SIG-M5 treated with dmso at 0.1 percent for 504 hours (cell line): ENCODE results near the gene NPFF.

ENCODE experiments used
- DNase-seq: peaks from one replicate; lab custom pipeline; 2025; ENCODE audit not compliant: unreplicated experiment; lab: John Stamatoyannopoulos, UW

Gene NPFF

DNA sequence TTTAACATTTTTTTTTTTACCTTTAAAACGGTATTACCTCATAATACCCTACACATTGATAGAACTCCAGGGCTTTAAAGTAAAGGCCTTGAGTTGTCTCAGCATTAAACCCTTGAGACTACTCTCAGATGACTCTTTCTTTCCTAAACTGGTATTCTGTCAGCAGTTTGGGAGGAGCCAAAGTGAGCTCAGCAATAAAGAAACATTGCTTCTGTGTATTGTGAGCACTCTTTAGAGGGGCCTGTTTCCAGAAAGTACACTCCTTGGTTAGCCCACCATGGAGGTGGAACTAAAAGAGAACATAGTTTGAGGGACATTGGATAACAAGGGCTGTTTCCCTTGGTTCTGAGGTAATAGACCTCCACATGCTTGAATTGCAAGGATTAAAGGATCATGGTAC is 28.4 kb downstream of the NPFF start:
- no peak for DNase-seq

DNA sequence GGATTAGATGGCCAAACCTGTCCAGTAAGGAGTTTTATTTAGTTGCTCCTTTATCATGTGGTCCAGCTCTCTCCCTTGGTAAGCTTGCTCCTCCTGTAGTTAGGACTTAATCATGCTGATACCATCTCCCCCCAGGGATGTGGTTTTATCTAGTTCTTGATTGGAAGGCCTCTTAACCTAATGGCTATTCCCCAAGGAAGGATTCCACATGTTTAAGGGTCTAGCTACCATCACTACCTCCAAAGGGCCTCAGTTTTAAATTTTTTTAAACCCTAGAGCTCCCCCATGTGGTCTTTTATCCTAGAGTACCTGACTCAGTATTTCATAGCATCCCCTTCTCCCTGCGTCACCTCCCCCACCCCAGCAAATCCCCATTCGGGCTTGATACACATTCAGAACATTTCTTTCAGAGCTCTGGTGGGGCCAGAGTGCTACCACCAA is 30.5 kb downstream of the NPFF start:
- peak; percentile 41 for DNase-seq

GRCh38 chr12:53474819-53475218 is 32.5 kb downstream of the NPFF start:
- DNase-seq = no peak

GRCh38 chr12:53474077-53474476 is 33.2 kb downstream of the NPFF start:
- DNase-seq = no peak

GRCh38 chr12:53472056-53472582 is 35.2 kb downstream of the NPFF start:
- no peak for DNase-seq

- no peak for DNase-seq
Observed at GRCh38 chr12:53468282-53468681, 39.0 kb downstream of the NPFF start.

GRCh38 chr12:53467880-53468279 is 39.4 kb downstream of the NPFF start:
- DNase-seq = no peak

DNA sequence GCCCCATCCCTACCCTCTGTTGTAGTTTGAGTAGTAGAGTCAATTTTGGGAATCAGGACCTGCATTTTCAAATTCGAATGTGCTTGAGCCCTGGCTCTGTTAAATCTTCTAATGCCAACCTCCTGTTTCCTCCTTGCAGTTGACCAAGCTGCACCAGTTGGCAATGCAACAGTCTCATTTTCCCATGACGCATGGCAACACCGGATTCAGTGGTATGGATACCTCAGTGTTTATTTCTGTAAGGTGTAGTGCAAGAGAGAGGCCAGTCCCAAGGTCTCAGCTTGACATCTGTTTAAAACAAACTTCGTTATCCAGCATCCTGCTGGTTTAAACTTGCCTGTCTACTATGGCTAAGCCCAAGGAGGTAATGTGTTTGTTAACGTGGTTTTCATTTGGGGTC is 40.2 kb downstream of the NPFF start:
- no peak for DNase-seq

DNA sequence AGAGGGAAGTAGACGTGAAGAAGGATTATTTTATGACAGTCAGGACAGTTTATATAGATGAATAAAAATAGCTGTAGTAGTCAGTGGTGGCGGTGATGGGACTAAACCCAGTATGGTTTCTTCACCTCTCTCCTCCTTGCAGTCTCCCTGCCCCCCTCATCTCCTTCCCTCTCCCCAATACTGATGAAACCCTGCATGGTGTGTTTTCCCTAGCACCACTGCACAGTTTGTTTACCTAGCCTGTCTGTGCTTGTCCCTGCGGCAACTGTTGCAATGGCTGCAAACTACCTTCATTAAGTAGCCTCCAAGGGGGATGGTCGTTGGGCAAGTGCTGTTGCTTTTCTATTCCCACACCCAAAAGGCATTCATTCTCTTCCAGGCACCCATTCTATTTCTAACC is 40.6 kb downstream of the NPFF start:
- DNase-seq = no peak

- peak; percentile 43 for DNase-seq
Observed at GRCh38 chr12:53465679-53466078, 41.6 kb downstream of the NPFF start.

DNA sequence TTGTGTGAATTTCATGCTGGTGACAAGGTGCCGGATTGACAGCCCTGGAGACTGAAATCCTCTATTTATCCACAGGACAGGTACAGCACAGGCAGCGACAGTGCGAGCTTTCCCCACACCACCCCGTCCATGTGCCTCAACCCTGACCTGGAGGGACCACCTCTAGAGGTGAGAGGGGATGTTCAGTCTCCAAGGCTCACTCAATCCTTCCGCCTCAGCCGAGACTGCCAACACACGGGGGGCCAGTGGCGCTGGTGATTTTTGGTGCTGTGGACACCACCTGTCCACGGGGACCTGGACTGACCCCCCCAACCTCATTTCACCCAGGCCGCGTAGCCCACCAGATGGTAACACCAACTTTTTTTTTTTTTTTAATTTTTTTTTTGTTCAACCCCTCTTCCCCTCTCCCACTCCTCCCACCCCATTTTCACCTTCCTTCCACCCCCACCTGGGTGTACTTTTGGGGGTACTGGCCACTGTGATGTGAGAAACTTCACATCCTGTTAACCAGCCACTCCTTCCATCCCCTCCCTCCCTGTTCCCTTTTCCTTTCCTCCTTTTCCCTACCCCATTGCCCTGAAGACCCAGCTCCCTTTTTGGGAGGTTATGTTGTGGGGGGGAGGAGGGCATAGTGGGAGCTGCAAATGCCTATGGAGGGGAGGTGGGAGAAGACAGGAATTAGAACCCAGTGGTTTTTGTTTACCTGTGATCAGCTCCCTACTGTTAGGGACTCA is 42.4 kb downstream of the NPFF start:
- no peak for DNase-seq

- DNase-seq = no peak
Observed at GRCh38 chr12:53463802-53464560, 43.3 kb downstream of the NPFF start.

DNA sequence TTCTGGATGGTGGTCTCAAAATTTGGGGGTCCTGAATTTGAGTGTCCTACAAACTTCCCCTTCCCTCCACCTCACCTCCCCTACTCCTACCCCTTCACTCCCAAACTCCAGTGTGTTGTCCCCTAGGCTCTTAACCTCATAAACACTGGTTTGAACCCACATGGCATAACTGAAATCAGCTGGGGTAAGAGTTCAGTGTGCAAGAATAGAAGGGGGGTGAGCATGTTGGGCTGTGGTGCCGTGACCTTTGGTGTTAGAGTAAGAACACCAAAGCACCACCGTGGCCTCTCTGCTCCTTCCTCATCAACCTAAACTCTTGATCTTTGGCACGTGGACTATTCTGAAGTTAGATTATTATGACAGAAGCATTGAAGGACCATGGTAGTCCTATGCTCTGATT is 44.3 kb downstream of the NPFF start:
- DNase-seq = no peak

GRCh38 chr12:53461591-53461990 is 45.7 kb downstream of the NPFF start:
- DNase-seq = no peak

- DNase-seq = no peak
Observed at GRCh38 chr12:53461059-53461458, 46.2 kb downstream of the NPFF start.

GRCh38 chr12:53459097-53459496 is 48.2 kb downstream of the NPFF start:
- DNase-seq = no peak
